Medulla oblongata (tissue), 1 donor: ENCODE results near the gene TTC1.
A peak's percentile ranks its signal among the peaks of the same experiment; 100 is the strongest.
"Not testable (repeated sequence)": the region's sequence is repeated elsewhere in the genome, so short reads cannot be mapped to it uniquely, and the experiment has no call there.

ENCODE experiments used
- DNase-seq: peaks from one replicate; pipeline ENCODE4 v3.0.0-alpha.2; 2015; ENCODE audit errors: extremely low spot score

The TTC1 gene

GRCh38 chr5:160040471-160040835 is 31.5 kb downstream of the TTC1 start:
- DNase-seq = no peak

DNA sequence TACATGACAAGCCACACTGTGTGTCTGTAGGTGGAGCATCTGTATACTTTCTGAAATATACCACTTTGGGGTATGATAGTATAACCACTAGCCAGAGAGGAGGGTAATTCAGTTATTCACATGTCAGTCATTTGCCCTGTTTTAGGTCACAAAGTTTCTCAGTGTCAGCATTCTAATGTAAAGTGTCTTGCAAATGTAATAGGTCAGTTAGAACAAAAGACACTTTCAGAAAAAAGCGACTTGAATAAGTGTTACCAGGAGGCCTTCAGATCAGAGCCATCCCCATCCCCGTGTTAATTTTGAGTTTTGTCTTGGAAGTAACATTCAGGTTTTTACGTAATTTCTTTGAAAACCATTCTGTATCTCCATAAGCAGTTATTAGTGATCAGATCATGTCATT is 33.7 kb downstream of the TTC1 start:
- no peak for DNase-seq

- no peak for DNase-seq
Measured at GRCh38 chr5:160044391-160044804, 35.5 kb downstream of the TTC1 start.

GRCh38 chr5:160044967-160045366 is 36.0 kb downstream of the TTC1 start:
- DNase-seq = no peak

GRCh38 chr5:160047423-160047822 is 38.5 kb downstream of the TTC1 start:
- no peak for DNase-seq

GRCh38 chr5:160048131-160048530 is 39.2 kb downstream of the TTC1 start:
- no peak for DNase-seq

DNA sequence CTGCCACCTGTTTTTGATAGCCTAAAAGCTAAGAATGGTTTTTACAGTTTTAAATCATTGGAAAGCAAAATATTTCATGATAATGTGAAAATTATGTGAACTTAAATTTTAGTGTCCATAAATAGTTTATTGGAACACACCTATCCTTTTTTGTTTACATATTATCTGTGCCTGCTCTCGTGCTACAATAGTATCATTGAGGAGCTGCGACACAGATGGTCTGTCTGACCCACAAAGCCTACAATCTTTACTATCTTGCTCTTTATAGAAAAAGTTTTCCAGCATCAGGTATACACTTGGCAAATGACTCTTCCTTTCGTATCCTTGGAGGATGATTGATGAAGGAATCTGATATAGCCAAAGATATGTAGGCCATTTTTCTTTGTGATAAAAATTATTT is 40.2 kb downstream of the TTC1 start:
- DNase-seq = no peak

DNA sequence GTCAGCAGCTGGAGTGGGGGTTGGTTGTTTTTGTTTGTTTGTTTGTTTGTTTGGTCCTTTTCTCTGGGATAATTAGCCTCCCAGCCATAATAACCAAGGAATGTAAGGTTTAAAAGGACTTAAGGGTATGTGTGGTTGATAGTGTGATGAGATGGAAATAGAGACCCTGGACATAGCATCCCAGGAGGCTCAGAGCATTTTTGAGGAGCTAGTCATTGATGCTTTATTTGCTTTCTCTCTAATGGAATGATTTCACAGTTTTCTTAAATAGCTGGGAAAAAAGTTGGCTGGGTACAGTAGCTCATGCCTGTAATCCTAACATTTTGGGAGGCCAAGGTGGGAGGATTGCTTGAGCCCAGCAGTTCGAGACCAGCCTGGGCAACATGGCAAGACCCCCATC is 45.1 kb downstream of the TTC1 start:
- DNase-seq = no peak

GRCh38 chr5:160054831-160055230 is 45.9 kb downstream of the TTC1 start:
- no peak for DNase-seq

- DNase-seq = no peak
Measured at GRCh38 chr5:160057256-160057655, 48.3 kb downstream of the TTC1 start.

- DNase-seq = no peak
Measured at GRCh38 chr5:160060001-160060400, 51.1 kb downstream of the TTC1 start.

DNA sequence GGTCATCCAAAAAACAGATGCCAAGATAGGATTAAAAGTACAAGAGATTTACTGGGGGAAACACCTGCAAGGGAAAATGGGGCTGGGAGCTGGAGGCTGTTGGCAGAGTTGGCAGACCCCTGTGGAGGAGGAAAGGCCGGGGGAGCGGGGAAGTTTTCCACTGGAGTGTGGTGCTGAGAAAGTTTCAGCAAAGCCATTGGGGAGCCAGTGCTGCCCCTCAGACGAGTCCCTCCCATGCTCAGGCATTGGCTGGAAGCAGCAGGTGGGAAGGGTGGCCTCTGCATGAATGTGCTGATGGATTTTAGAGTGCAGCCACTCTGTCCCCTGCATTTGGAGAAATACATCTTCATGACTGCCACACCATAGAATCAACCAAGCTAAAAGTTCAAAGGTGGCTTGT is 52.8 kb downstream of the TTC1 start:
- no peak for DNase-seq

DNA sequence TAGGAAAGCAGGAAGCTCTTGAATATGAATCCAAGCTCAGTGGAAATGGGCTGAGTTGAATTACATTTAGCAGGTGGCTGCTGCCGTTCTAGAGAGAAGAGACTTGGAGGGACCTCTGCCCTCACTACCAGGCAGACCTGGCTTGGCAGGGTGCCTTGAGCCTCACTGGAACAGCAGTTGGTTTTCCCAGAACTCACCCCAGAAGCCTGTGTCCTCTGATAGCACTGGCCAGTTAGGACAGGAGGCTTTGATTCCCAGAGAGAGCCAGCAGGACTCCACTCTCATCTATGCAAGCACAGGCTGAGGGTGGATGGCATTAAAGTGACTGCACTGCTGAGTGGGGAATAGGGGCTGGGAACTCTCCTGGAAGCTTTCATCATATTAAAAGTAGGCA is 55.5 kb downstream of the TTC1 start:
- no peak for DNase-seq

GRCh38 chr5:160064995-160065614 is 56.2 kb downstream of the TTC1 start:
- DNase-seq = no peak

GRCh38 chr5:160069120-160069519 is 60.2 kb downstream of the TTC1 start:
- DNase-seq = not testable (repeated sequence)

DNA sequence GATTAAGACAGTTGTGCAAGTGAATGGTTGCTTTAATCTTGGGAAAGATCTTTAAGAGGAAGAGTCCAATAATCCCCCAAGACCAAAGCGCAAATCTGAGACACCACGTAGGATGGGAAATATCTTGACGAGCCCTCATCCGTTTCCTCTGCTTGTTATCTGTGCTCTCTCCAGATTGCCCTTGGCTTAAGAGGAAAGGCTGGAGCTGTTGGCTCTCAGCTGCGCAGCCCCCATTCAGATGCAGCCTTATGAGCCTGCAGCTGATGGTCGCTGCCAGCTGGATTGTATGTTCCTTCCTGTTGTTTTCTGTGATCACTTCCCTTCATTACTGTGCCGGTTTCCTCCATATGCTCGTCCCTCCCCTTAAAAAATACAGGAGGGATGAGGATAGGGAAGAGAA is 62.6 kb downstream of the TTC1 start:
- peak; percentile 31 for DNase-seq

GRCh38 chr5:160071916-160072315 is 63.0 kb downstream of the TTC1 start:
- no peak for DNase-seq

DNA sequence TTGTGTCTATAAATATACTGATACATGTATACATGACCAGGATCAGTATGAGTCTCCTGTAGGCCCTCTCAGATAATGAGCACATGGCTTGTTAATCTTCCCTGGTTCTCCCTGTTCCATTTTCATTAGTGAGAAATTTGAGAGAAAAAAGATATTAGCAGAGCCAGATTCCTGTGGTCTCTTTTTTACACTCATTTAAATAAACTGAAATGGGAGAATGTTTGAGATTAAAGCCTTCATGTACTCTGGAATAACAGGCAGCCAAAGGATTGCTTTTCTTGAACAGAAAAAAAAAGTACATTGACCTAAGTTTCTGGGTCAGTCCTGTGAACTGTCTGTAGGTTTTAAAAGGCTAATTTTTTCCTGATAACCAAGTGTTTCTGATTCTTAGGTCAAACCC is 66.1 kb downstream of the TTC1 start:
- no peak for DNase-seq

DNA sequence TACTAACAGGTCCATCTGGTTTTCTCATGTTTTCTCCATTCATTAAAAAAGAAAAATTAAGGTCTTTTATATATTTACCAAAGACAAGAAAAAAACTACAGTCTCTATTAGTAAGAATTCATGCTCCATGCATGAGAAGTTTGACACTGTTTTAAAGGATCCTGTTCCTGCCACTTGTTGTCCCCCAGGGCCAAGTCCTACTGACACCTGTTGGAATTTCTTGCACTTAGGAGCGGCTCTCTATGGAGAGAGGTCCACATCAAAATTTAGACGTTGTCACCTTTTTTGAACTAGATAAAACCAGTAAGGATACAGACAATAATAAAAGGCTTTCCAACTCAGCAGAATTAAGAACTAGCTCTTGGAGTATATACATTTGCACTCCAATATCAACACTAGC is 68.1 kb downstream of the TTC1 start:
- no peak for DNase-seq

DNA sequence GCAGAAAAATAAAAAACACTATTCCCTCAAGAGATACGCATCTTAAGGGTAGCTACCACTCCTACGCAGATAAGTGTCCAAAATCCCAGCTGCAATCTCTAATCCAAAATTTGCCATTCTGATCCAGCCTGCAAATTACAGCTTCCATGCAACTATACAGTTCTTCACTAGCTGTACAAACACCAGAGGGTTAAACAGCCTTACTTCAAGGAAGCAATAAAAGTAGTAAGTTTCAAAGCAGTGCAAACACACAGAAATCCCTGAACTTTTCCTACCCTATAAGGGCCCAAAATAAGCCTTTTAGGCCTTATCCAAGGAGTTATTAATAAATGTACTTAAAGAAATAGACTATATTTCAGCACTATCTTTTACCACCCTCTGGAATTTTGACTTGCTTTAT is 70.8 kb downstream of the TTC1 start:
- no peak for DNase-seq

DNA sequence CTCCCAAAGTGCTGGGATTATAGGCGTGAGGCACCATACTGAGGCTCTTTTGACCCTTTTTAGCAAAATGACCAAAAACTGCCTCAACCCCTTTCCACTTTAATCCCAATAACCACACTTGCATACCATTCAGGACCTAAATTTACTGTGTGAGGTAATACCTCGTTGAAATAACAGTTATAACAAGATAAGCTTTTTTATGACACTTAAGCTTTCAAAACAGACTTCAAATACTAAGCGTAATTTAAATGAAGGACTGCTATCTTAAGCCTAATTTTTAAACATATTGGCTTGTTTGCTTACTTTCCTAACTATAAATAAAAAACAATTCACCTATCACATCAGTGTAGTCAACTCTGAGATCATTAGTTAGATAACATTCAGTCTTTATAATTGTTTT is 72.6 kb downstream of the TTC1 start:
- no peak for DNase-seq

DNA sequence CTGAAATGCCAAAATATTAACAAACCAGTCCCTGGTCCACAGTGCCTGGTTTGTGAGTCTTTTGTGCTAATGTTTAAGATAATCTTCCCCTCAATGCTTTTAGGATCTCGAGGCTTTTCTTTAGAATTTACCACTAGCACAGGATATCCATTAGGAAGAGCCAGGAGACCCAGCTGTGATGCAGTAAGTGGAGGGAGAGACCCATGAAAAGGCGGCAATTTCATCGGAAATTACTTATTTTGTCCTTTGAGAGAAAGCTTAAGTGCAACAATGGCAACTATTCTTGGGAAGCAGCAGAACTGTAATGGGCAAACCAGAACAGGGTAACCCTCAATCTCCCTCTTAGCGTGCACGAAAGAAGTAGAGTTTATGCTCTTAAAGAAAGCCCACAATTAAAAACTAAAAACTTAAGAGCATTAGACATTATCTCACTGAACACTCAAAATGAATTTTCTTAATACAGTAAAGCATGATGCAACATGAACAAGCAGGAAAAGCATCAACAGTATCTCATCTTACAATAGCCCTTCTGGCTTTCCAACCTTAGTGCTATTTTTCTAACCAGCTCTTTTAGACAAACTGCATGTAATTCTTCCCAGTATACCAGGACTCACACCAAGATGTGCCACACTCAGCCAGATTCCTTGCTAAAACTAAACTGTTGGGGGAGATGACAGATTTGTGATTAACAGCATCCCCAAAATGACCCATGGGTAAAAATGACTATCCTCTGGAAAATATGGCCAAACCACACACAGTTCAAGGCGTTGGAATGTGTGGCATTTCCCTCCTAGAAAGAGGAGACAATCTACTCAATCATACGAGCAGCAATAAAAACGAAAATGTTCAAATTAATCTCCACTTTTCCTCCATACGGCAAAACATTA is 73.9 kb downstream of the TTC1 start:
- no peak for DNase-seq

DNA sequence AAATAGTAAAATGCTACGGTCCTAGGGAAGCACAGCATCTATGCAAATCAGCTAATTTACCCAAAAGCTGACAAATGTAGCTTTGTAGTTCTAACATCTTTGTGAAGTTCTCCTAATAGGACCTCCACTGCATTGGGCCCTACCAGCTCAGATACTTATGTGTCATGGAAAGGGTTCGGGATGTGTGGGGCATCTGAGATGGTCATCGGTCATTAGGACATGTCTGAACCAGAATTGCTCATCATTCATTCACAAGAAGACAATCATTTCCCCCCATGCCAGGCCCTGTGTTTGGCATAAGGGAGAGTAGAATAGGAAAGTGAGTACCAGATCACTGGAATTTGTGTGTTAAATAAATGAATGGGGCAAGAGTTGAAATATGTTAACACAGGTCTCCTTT is 74.6 kb downstream of the TTC1 start:
- no peak for DNase-seq

DNA sequence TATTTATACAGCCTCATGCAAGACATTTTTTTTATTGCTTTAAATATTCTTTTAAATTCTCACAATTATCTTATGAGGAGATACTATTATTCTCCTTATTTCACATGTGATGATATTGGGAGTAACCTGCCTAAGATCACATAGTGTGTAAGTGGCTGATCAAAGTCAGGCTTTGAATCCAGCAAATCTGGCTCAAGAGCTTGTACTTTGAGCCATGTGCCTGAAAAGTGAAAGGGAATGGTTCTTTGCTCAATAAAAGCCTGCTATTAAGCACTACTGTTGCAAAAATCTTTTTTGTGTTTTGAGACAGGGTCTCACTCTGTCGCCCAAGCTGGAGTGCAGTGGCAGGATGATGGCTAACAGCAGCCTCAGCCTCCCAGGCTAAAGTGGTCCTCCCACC is 75.2 kb downstream of the TTC1 start:
- DNase-seq = no peak
